Natural killer cell (primary cell): ENCODE results near the gene TEAD4. TPM values are rescaled to one million over a fixed set of nuclear protein-coding genes. Genes with fewer than 3 reads are reported as not detected.

Source experiments
- ATAC-seq, 3 donors: fragments of 150-1000 bp in 2 of 3; fragments of 200-7000 bp in 1 of 3; cut with Tn5 transposase; 1 replicate in 1 of 3; 2 replicates in 2 of 3; pipeline ENCODE4 v1.10.0; 2021; ENCODE audit warnings: mild to moderate bottlenecking in 2 of 3, moderate library complexity in 2 of 3
- DNase-seq, 2 donors: peaks; one replicate each; pipeline versions ENCODE4 v3.0.0 to v3.0.0-alpha.2; 2013 to 2021; ENCODE audit warnings: mixed read lengths in 1 of 2
- H3K27ac ChIP-seq: one replicate; pipeline ENCODE4 v1.5.1; 2013; ENCODE audit warnings: mild to moderate bottlenecking, low read length
- H3K27me3 ChIP-seq: one replicate; pipeline ENCODE4 v1.6.1; 2013; ENCODE audit warnings: low read length; ENCODE audit not compliant: control insufficient read depth, insufficient read depth
- H3K36me3 ChIP-seq: one replicate; pipeline ENCODE4 v1.6.1; 2013; ENCODE audit warnings: low read length; ENCODE audit not compliant: control insufficient read depth, insufficient read depth
- H3K4me1 ChIP-seq: one replicate; pipeline ENCODE4 v1.6.1; 2013; ENCODE audit warnings: low read length; ENCODE audit not compliant: control insufficient read depth, insufficient read depth
- H3K4me3 ChIP-seq: one replicate; pipeline ENCODE4 v1.5.1; 2013; ENCODE audit warnings: low read length
- H3K9me3 ChIP-seq: one replicate; pipeline ENCODE4 v1.6.1; 2013; ENCODE audit warnings: low read length; ENCODE audit not compliant: control insufficient read depth, insufficient read depth
- H3K27ac Mint-ChIP-seq, 2 donors: one replicate each; pipeline ENCODE4 v1.8.0; 2022; ENCODE audit warnings: mild to moderate bottlenecking in 2 of 2, mixed read lengths in 2 of 2, moderate library complexity in 1 of 2
- H3K27me3 Mint-ChIP-seq, 2 donors: one replicate each; pipeline ENCODE4 v1.8.0; 2022; ENCODE audit warnings: low read depth in 2 of 2, mixed read lengths in 2 of 2
- H3K36me3 Mint-ChIP-seq: one replicate; pipeline ENCODE4 v1.8.0; 2022; ENCODE audit warnings: mixed read lengths
- H3K4me1 Mint-ChIP-seq, 2 donors: one replicate each; pipeline ENCODE4 v1.8.0; 2022; ENCODE audit warnings: mixed read lengths in 2 of 2
- H3K4me3 Mint-ChIP-seq: one replicate; pipeline ENCODE4 v1.8.0; 2022; ENCODE audit warnings: mild to moderate bottlenecking, moderate library complexity, mixed read lengths
- H3K9me3 Mint-ChIP-seq, 2 donors: one replicate each; pipeline ENCODE4 v1.8.0; 2022; ENCODE audit warnings: mixed read lengths in 2 of 2
- CTCF ChIP-seq: fragments of 200-600 bp; IDR thresholded peaks from one replicate; pipeline ENCODE4 v1.8.0; 2022; ENCODE audit warnings: antibody characterized with exemption
- WGBS: methylation state at CpG from one replicate; pipeline ENCODE4 v1.1.7; 2013; ENCODE audit warnings: missing lambda C conversion rate; ENCODE audit not compliant: insufficient coverage; 5-methylcytosine and 5-hydroxymethylcytosine counted together
- intact Hi-C: fragments of 100-400 bp; cut with micrococcal nuclease; formaldehyde crosslinking; loops from one replicate; pipeline ENCODE4 v1.14.2; 2022
- total RNA-seq, 4 donors: library from RNA; stranded (reverse); fragments of 120-200 nt in 1 of 4; gene quantifications; one replicate each; pipeline versions ENCODE4 v1.2.3 to v1.2.4, GENCODE V29; 2013 to 2022

Gene TEAD4
- total RNA-seq, 3 donors from 2014 or later (not counting 1 experiment from before 2014, with no cell fraction given), result not detected

GRCh38 chr12:2960390-2960956, 1.3 kb downstream of the TEAD4 start:
- H3K9me3 Mint-ChIP-seq, result no peaks in the 10 kb centered on the region
- H3K27me3 ChIP-seq, result peaks cover 4% of the 10 kb centered on the region
- no peak for TF ChIP-seq CTCF
- peaks cover 0 to 6% of the 10 kb centered on the region in 2 donors for H3K4me1 Mint-ChIP-seq
- no peaks in the 10 kb centered on the region for H3K36me3 ChIP-seq
- H3K36me3 Mint-ChIP-seq, result no peaks in the 10 kb centered on the region
- H3K27ac ChIP-seq, result no peak overlapping the region
- intact Hi-C loops, result no loop called here
- H3K4me3 Mint-ChIP-seq, result peak overlapping the region; percentile 35
- H3K9me3 ChIP-seq, result no peaks in the 10 kb centered on the region
- no peak overlapping the region for H3K4me3 ChIP-seq
- WGBS, result 7% methylated on average over 18 of the region's 18 CpGs
- peaks cover 7% of the 10 kb centered on the region for H3K4me1 ChIP-seq
- H3K27me3 Mint-ChIP-seq, result peaks cover 48 to 56% of the 10 kb centered on the region in 2 donors
- H3K27ac Mint-ChIP-seq, result no peak overlapping the region
- ATAC-seq (no peak), DNase-seq (no peak)

GRCh38 chr12:2960996-2961616, 1.9 kb downstream of the TEAD4 start:
- peak overlapping the region; percentile 35 for H3K4me3 Mint-ChIP-seq
- H3K27ac Mint-ChIP-seq, result no peak overlapping the region
- H3K36me3 Mint-ChIP-seq, result no peaks in the 10 kb centered on the region
- ATAC-seq (no peak), DNase-seq (no peak)
- 41% methylated on average over 8 of the region's 10 CpGs for WGBS
- H3K27me3 ChIP-seq, result peaks cover 4% of the 10 kb centered on the region
- peaks cover 7% of the 10 kb centered on the region for H3K4me1 ChIP-seq
- TF ChIP-seq CTCF, result no peak
- H3K36me3 ChIP-seq, result no peaks in the 10 kb centered on the region
- no peak overlapping the region for H3K27ac ChIP-seq
- H3K9me3 Mint-ChIP-seq, result no peaks in the 10 kb centered on the region
- no peaks in the 10 kb centered on the region for H3K9me3 ChIP-seq
- peaks cover 50 to 56% of the 10 kb centered on the region in 2 donors for H3K27me3 Mint-ChIP-seq
- intact Hi-C loops, result no loop called here
- H3K4me1 Mint-ChIP-seq, result peaks cover 0 to 6% of the 10 kb centered on the region in 2 donors
- H3K4me3 ChIP-seq, result no peak overlapping the region

- Histone ChIP-seq H3K9me3 (no peaks in the 10 kb centered on the region), H3K4me1 (peaks cover 7% of the 10 kb centered on the region), H3K27ac (no peak overlapping the region), H3K36me3 (no peaks in the 10 kb centered on the region), H3K27me3 (peaks cover 4% of the 10 kb centered on the region), H3K4me3 (no peak overlapping the region)
- no peaks in the 10 kb centered on the region for H3K9me3 Mint-ChIP-seq
- 91% methylated on average over 5 of the region's 5 CpGs for WGBS
- H3K36me3 Mint-ChIP-seq, result no peaks in the 10 kb centered on the region
- TF ChIP-seq CTCF, result no peak
- DNase-seq (no peak), ATAC-seq (no peak)
- intact Hi-C loops, result no loop called here
- no peak overlapping the region for H3K4me3 Mint-ChIP-seq
- no peak overlapping the region for H3K27ac Mint-ChIP-seq
- H3K4me1 Mint-ChIP-seq, result peaks cover 0 to 6% of the 10 kb centered on the region in 2 donors
- peaks cover 46 to 53% of the 10 kb centered on the region in 2 donors for H3K27me3 Mint-ChIP-seq
These were observed 2.5 kb downstream of the TEAD4 start for GRCh38 chr12:2961705-2962104.
